ENCODE results near the gene CFAP410. TPM values are rescaled to one million over a fixed set of nuclear protein-coding genes. Genes with fewer than 3 reads are reported as not detected.

Gene CFAP410
- polyA plus RNA-seq, 1 of the 3 experiments (the other 2 are of a cell fraction), result 18.0 TPM

GRCh38 chr21:44380876-44381275, 41.7 kb upstream of the CFAP410 start:
- Histone ChIP-seq H3K27me3 (ENCODE audit: insufficient read depth) (peaks cover 47% of the 10 kb centered on the region), H3K4me1 (ENCODE audit: control insufficient read depth in 1 of 2, insufficient read depth in 2 of 2, low read depth in 1 of 2, low read length in 1 of 2) (no peaks in the 10 kb centered on the region; a peak in 1 of 4 replicates), H3K27ac (ENCODE audit: low read depth in 2 of 2, low read length in 1 of 2) (no peak overlapping the region), H3K79me2 (ENCODE audit: insufficient read depth) (no peaks in the 10 kb centered on the region), H3K4me2 (no peak overlapping the region), H3K9me2 (no peaks in the 10 kb centered on the region), H4K20me1 (ENCODE audit: insufficient read depth) (no peaks in the 10 kb centered on the region), H3F3A (replicated peaks; ENCODE audit: insufficient read depth) (no peaks in the 10 kb centered on the region), H3K36me3 (replicated peaks in 1 of 2; ENCODE audit: control insufficient read depth in 1 of 2, insufficient read depth in 2 of 2, low read length in 1 of 2) (no peaks in the 10 kb centered on the region), H3K9ac (no peak overlapping the region), H3K9me3 (peaks cover 5% of the 10 kb centered on the region; the same call in 1 of the 2 replicates), H2AFZ (ENCODE audit: low read depth) (no peak overlapping the region), H3K4me3 (ENCODE audit: low read depth in 2 of 2, low read length in 1 of 2) (no peak overlapping the region)
- CTCF ChIA-PET, result interaction anchor here (1.1 kb wide), 1 partner anchor 75 kb away, joined by 3 read pairs; no protein-coding TSS in a partner anchor
- 19% methylated on average over 10 of the region's 10 CpGs for WGBS (ENCODE audit: low lambda C conversion rate)
- POLR2A ChIA-PET, result no interaction called here
- DNase-seq, result no peak
- TF ChIP-seq EZH2phosphoT487 (IDR thresholded peaks at IDR 0.05; ENCODE audit: borderline replicate concordance, low read depth) (no peak), RCOR1 (IDR thresholded peaks at IDR 0.05; ENCODE audit: low read length) (no peak), GATA2 (CRISPR knock-in tag; IDR thresholded peaks at IDR 0.05) (no peak), POLR2AphosphoS5 (IDR thresholded peaks at IDR 0.05; ENCODE audit: low read depth, low read length) (no peak), CHD2 (IDR thresholded peaks at IDR 0.05; ENCODE audit: low read length, partially characterized antibody) (no peak), NRF1 (IDR thresholded peaks at IDR 0.05; ENCODE audit: low read depth, low read length) (no peak), RFX5 (IDR thresholded peaks at IDR 0.05; ENCODE audit: low read length) (no peak), GABPA (IDR thresholded peaks at IDR 0.05; ENCODE audit: low read depth) (no peak), FOXJ3 (CRISPR knock-in tag; IDR thresholded peaks at IDR 0.05) (no peak), TCF12 (IDR thresholded peaks at IDR 0.05) (no peak)

- Histone ChIP-seq H3K27ac (ENCODE audit: low read depth in 2 of 2, low read length in 1 of 2) (no peak overlapping the region), H3F3A (replicated peaks; ENCODE audit: insufficient read depth) (no peaks in the 10 kb centered on the region), H3K79me2 (ENCODE audit: insufficient read depth) (no peaks in the 10 kb centered on the region), H3K27me3 (ENCODE audit: insufficient read depth) (peaks cover 53% of the 10 kb centered on the region), H3K36me3 (replicated peaks in 1 of 2; ENCODE audit: control insufficient read depth in 1 of 2, insufficient read depth in 2 of 2, low read length in 1 of 2) (no peaks in the 10 kb centered on the region), H4K20me1 (ENCODE audit: insufficient read depth) (no peaks in the 10 kb centered on the region), H3K4me2 (no peak overlapping the region), H3K9me3 (peaks cover 3% of the 10 kb centered on the region; the same call in 1 of the 2 replicates), H3K4me3 (ENCODE audit: low read depth in 2 of 2, low read length in 1 of 2) (no peak overlapping the region), H2AFZ (ENCODE audit: low read depth) (no peak overlapping the region), H3K4me1 (ENCODE audit: control insufficient read depth in 1 of 2, insufficient read depth in 2 of 2, low read depth in 1 of 2, low read length in 1 of 2) (no peaks in the 10 kb centered on the region; a peak in 1 of 4 replicates), H3K9ac (no peak overlapping the region), H3K9me2 (no peaks in the 10 kb centered on the region)
- ChIA-PET POLR2A (no interaction called here), CTCF (interaction anchor here (1.1 kb wide), 1 partner anchor 76 kb away, joined by 3 read pairs; no protein-coding TSS in a partner anchor)
- DNase-seq, result peak; percentile 14
- TF ChIP-seq TCF12 (IDR thresholded peaks at IDR 0.05), result no peak
- TF ChIP-seq JUND (IDR thresholded peaks at IDR 0.05), result no peak
- no peak for TF ChIP-seq RAD21 (IDR thresholded peaks at IDR 0.05; ENCODE audit: low read length)
- TF ChIP-seq ELF1 (IDR thresholded peaks at IDR 0.05), result no peak
- TF ChIP-seq MAX (IDR thresholded peaks at IDR 0.05; ENCODE audit: low read depth), result no peak
- TF ChIP-seq FOSL2 (IDR thresholded peaks at IDR 0.05; ENCODE audit: borderline replicate concordance, low read depth), result no peak
- no peak for TF ChIP-seq NRF1 (IDR thresholded peaks at IDR 0.05; ENCODE audit: low read depth, low read length)
- TF ChIP-seq CHD2 (IDR thresholded peaks at IDR 0.05; ENCODE audit: low read length, partially characterized antibody), result no peak
- no peak for TF ChIP-seq SMC3 (IDR thresholded peaks at IDR 0.05; ENCODE audit: low read depth, low read length)
- 21% methylated on average over 29 of the region's 31 CpGs for WGBS (ENCODE audit: low lambda C conversion rate)
These were observed 41.0 kb upstream of the CFAP410 start for GRCh38 chr21:44379991-44380865.
